Stimulated activated CD4-positive, alpha-beta T cell treated with anti-CD3 and anti-CD28 coated beads, Interleukin-4, amount 100 ng/mL, for 48 hours (primary cell): ENCODE measurements around the gene KCNQ5.

Experiments used
- DNase-seq, 2 donors: peaks; one replicate each; pipeline ENCODE4 v3.0.0-alpha.2; 2020; ENCODE audit warnings: low read depth in 2 of 2

KCNQ5 gene

GRCh38 chr6:72793641-72794395 is 172.0 kb downstream of the KCNQ5 start:
- no peak for DNase-seq

- DNase-seq: no peak
Observed at GRCh38 chr6:72798196-72798595, 176.3 kb downstream of the KCNQ5 start.

GRCh38 chr6:72809746-72810379 is 188.0 kb downstream of the KCNQ5 start:
- DNase-seq: no peak

GRCh38 chr6:72810571-72811280 is 188.9 kb downstream of the KCNQ5 start:
- DNase-seq: no peak

- DNase-seq: no peak
Observed at GRCh38 chr6:72811971-72812421, 190.1 kb downstream of the KCNQ5 start.

- no peak for DNase-seq
Observed at GRCh38 chr6:72813807-72814596, 192.1 kb downstream of the KCNQ5 start.

GRCh38 chr6:72816022-72816421 is 194.2 kb downstream of the KCNQ5 start:
- DNase-seq: no peak

- DNase-seq: no peak
Observed at GRCh38 chr6:72817208-72817607, 195.3 kb downstream of the KCNQ5 start.

- DNase-seq: no peak
Observed at GRCh38 chr6:72819609-72820008, 197.7 kb downstream of the KCNQ5 start.

GRCh38 chr6:72820153-72820552 is 198.3 kb downstream of the KCNQ5 start:
- DNase-seq: no peak

GRCh38 chr6:72820906-72821305 is 199.0 kb downstream of the KCNQ5 start:
- no peak for DNase-seq

- no peak for DNase-seq
Observed at GRCh38 chr6:72822023-72822422, 200.2 kb downstream of the KCNQ5 start.

- no peak for DNase-seq
Observed at GRCh38 chr6:72822691-72823090, 200.8 kb downstream of the KCNQ5 start.

- no peak for DNase-seq
Observed at GRCh38 chr6:72824833-72825232, 203.0 kb downstream of the KCNQ5 start.

- DNase-seq: no peak
Observed at GRCh38 chr6:72825315-72825911, 203.5 kb downstream of the KCNQ5 start.

- DNase-seq: no peak
Observed at GRCh38 chr6:72826037-72826436, 204.2 kb downstream of the KCNQ5 start.

GRCh38 chr6:72826744-72827438 is 205.0 kb downstream of the KCNQ5 start:
- DNase-seq: no peak

- no peak for DNase-seq
Observed at GRCh38 chr6:72828904-72829303, 207.0 kb downstream of the KCNQ5 start.

- no peak for DNase-seq
Observed at GRCh38 chr6:72832271-72832670, 210.4 kb downstream of the KCNQ5 start.

- DNase-seq: no peak
Observed at GRCh38 chr6:72835749-72836148, 213.9 kb downstream of the KCNQ5 start.

- no peak for DNase-seq
Observed at GRCh38 chr6:72836971-72837370, 215.1 kb downstream of the KCNQ5 start.
